K562 (cell line): Measurements from ENCODE around the gene SMOC2.

Source experiments
- CBFA2T3 ChIP-seq: fragments of 450-650 bp; IDR thresholded peaks from 2 replicates; pipeline ENCODE4 v1.6.1; 2017
- CTCF ChIP-seq, 3 experiments: IDR thresholded peaks in 2 of 3; conservative IDR thresholded peaks in 1 of 3; 2 replicates each; pipeline ENCODE4 v1.5.1; 2011 to 2012; ENCODE audit warnings: low read length in 3 of 3, mild to moderate bottlenecking in 3 of 3, control low read depth in 2 of 3, improper control_type of control experiment in 1 of 3, inconsistent platforms in 1 of 3, low read depth in 1 of 3, mixed read lengths in 1 of 3, moderate library complexity in 1 of 3; ENCODE audit not compliant: insufficient read depth in 2 of 3
- DACH1 ChIP-seq: fragments of 450-650 bp; IDR thresholded peaks from 2 replicates; pipeline ENCODE4 v1.6.1; 2018; ENCODE audit not compliant: partially characterized antibody
- EP300 ChIP-seq: IDR thresholded peaks from 2 replicates; pipeline ENCODE4 v1.6.1; 2012; ENCODE audit warnings: low read length, improper control_type of control experiment
- HDAC2 ChIP-seq: fragments of 450-650 bp; IDR thresholded peaks from 2 replicates; pipeline ENCODE4 v1.6.1; 2016; ENCODE audit warnings: mild to moderate bottlenecking
- KLF13 ChIP-seq: fragments of 450-650 bp; IDR thresholded peaks from 2 replicates; pipeline ENCODE4 v1.6.1; 2016; ENCODE audit warnings: missing genetic modification characterization, low read depth, mild to moderate bottlenecking, missing compliant biosample characterization, moderate library complexity, borderline replicate concordance
- NFE2L1 ChIP-seq: fragments of 450-650 bp; IDR thresholded peaks from 2 replicates; pipeline ENCODE4 v1.6.1; 2016; ENCODE audit warnings: missing genetic modification characterization, low read depth, mild to moderate bottlenecking, missing compliant biosample characterization, moderate library complexity, borderline replicate concordance
- RBM14 ChIP-seq: fragments of 200-400 bp; formaldehyde crosslinking; IDR thresholded peaks from 2 replicates; pipeline ENCODE4 v1.6.1; 2018; ENCODE audit warnings: low read depth, mild to moderate bottlenecking, low read length, moderate library complexity, borderline replicate concordance; ENCODE audit not compliant: insufficient read depth
- RREB1 ChIP-seq: fragments of 250-450 bp; sonication (Bioruptor Pico); IDR thresholded peaks from 2 replicates; pipeline ENCODE4 v1.4.0; 2020
- SRSF1 ChIP-seq: fragments of 200-400 bp; formaldehyde crosslinking; IDR thresholded peaks from 2 replicates; pipeline ENCODE4 v1.6.1; 2017; ENCODE audit warnings: mild to moderate bottlenecking, low read depth, low read length, moderate library complexity
- TF ChIP-seq, protein P1 (sequence below): IDR thresholded peaks from 3 replicates; pipeline ENCODE4 v1.6.1; 2011; ENCODE audit warnings: borderline replicate concordance, mild to moderate bottlenecking; ENCODE audit not compliant: insufficient read length, insufficient read depth

GRCh38 chr6:168663041-168663440, 222.1 kb downstream of the SMOC2 start:
- TF ChIP-seq CTCF (IDR thresholded peaks at IDR 0.05 in 2 of 3, conservative IDR thresholded peaks at IDR 0.05 in 1 of 3; ENCODE audit: insufficient read depth in 2 of 3, low read depth in 1 of 3, low read length in 3 of 3) (no peak), RREB1 (CRISPR knock-in tag) (no peak), DACH1 (no peak), EP300 (no peak), CBFA2T3 (no peak), KLF13 (tag) (no peak), HDAC2 (no peak), SRSF1 (no peak), RBM14 (no peak), NFE2L1 (tag) (no peak)
- TF ChIP-seq, protein P1, sequence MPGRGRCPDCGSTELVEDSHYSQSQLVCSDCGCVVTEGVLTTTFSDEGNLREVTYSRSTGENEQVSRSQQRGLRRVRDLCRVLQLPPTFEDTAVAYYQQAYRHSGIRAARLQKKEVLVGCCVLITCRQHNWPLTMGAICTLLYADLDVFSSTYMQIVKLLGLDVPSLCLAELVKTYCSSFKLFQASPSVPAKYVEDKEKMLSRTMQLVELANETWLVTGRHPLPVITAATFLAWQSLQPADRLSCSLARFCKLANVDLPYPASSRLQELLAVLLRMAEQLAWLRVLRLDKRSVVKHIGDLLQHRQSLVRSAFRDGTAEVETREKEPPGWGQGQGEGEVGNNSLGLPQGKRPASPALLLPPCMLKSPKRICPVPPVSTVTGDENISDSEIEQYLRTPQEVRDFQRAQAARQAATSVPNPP: no peak
